ENCODE measurements around the gene CTDSPL.

CTDSPL gene

GRCh38 chr3:37997342-37997741 is 135.7 kb downstream of the CTDSPL start:
- no peak for TF ChIP-seq TCF12 (IDR thresholded peaks at IDR 0.05; ENCODE audit: low read depth)
- TF ChIP-seq EP300 (IDR thresholded peaks at IDR 0.05; ENCODE audit: borderline replicate concordance), result no peak
- TF ChIP-seq CEBPB (IDR thresholded peaks at IDR 0.05), result no peak
- no peak for TF ChIP-seq CREB1 (IDR thresholded peaks at IDR 0.05; ENCODE audit: low read depth)
- TF ChIP-seq TAF1 (IDR thresholded peaks at IDR 0.05; ENCODE audit: low read depth), result no peak
- no peak for TF ChIP-seq EGR1 (IDR thresholded peaks at IDR 0.05)
- no peak for TF ChIP-seq FOXM1 (IDR thresholded peaks at IDR 0.05; ENCODE audit: borderline replicate concordance, low read depth)
- TF ChIP-seq RAD21 (IDR thresholded peaks at IDR 0.05; ENCODE audit: low read depth), result no peak
- no peak for TF ChIP-seq MAX (IDR thresholded peaks at IDR 0.05)
- no peak for TF ChIP-seq USF1 (IDR thresholded peaks at IDR 0.05)
- TF ChIP-seq NFIC (IDR thresholded peaks at IDR 0.05), result no peak
- no peak for TF ChIP-seq REST (IDR thresholded peaks at IDR 0.05; ENCODE audit: low read depth)
- TF ChIP-seq TEAD4 (IDR thresholded peaks at IDR 0.05), result no peak
- no peak for TF ChIP-seq ZBTB7A (IDR thresholded peaks at IDR 0.05; ENCODE audit: low read depth)
- TF ChIP-seq YY1 (IDR thresholded peaks at IDR 0.05; ENCODE audit: low read depth), result no peak

- TF ChIP-seq TCF12 (IDR thresholded peaks at IDR 0.05; ENCODE audit: low read depth) (no peak), USF1 (IDR thresholded peaks at IDR 0.05) (no peak), REST (IDR thresholded peaks at IDR 0.05; ENCODE audit: low read depth) (no peak), TAF1 (IDR thresholded peaks at IDR 0.05; ENCODE audit: low read depth) (no peak), MAX (IDR thresholded peaks at IDR 0.05) (no peak)
Measured at GRCh38 chr3:37997791-37998370, 136.2 kb downstream of the CTDSPL start.

GRCh38 chr3:37999836-38000235 is 138.2 kb downstream of the CTDSPL start:
- TF ChIP-seq TEAD4 (IDR thresholded peaks at IDR 0.05) (no peak), REST (IDR thresholded peaks at IDR 0.05; ENCODE audit: low read depth) (no peak), NFIC (IDR thresholded peaks at IDR 0.05) (no peak)

GRCh38 chr3:38000242-38000916 is 138.7 kb downstream of the CTDSPL start:
- TF ChIP-seq MAX (IDR thresholded peaks at IDR 0.05) (no peak), EGR1 (IDR thresholded peaks at IDR 0.05) (no peak), REST (IDR thresholded peaks at IDR 0.05; ENCODE audit: low read depth) (no peak), RAD21 (IDR thresholded peaks at IDR 0.05; ENCODE audit: low read depth) (no peak), TAF1 (IDR thresholded peaks at IDR 0.05; ENCODE audit: low read depth) (no peak), USF1 (IDR thresholded peaks at IDR 0.05) (no peak), TCF12 (IDR thresholded peaks at IDR 0.05; ENCODE audit: low read depth) (no peak), EP300 (IDR thresholded peaks at IDR 0.05; ENCODE audit: borderline replicate concordance) (no peak), TEAD4 (IDR thresholded peaks at IDR 0.05) (no peak), YY1 (IDR thresholded peaks at IDR 0.05; ENCODE audit: low read depth) (no peak), NFIC (IDR thresholded peaks at IDR 0.05) (no peak), FOXM1 (IDR thresholded peaks at IDR 0.05; ENCODE audit: borderline replicate concordance, low read depth) (no peak), CREB1 (IDR thresholded peaks at IDR 0.05; ENCODE audit: low read depth) (no peak)
